ENCODE data around the gene TREML2.

Gene TREML2

DNA sequence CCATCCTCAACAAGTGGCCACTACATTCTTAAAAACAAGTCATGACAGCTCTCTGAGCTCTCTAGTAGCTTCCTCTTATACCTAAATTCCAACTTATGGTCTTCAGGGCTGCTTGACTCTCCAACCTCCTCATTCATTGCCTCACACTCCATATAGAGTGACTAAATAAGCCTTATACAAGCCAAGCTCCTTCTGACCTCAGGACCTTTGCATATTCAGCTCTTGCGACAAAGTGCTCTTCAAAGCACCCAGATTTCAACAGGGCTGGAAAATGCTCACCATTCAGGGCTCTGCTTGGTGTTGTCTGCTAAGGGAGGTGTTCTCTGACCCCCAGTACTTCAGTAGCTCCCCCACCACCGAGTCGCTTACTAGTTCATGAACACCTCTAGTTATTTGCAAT, 3.7 kb downstream of the TREML2 start:
- no peaks in the 10 kb centered on the region for H3K79me2 ChIP-seq (ENCODE audit: insufficient read depth, low read length)
- no peaks in the 10 kb centered on the region for H3F3A ChIP-seq (ENCODE audit: insufficient read depth, low read length)
- H2AFZ ChIP-seq (ENCODE audit: low read length): no peak overlapping the region
- no peaks in the 10 kb centered on the region for H3K9me2 ChIP-seq (ENCODE audit: low read depth, low read length)
- H4K20me1 ChIP-seq (ENCODE audit: insufficient read depth, low read length): no peaks in the 10 kb centered on the region
- H3K4me1 ChIP-seq (ENCODE audit: insufficient read depth, low read length, severe bottlenecking): peaks cover 27% of the 10 kb centered on the region
- no peak overlapping the region for H3K9ac ChIP-seq (ENCODE audit: low read length)
- no peak overlapping the region for H3K4me2 ChIP-seq (ENCODE audit: low read length)
- no peaks in the 10 kb centered on the region for H3K9me3 ChIP-seq (ENCODE audit: low read length)
- TF ChIP-seq, protein P1, sequence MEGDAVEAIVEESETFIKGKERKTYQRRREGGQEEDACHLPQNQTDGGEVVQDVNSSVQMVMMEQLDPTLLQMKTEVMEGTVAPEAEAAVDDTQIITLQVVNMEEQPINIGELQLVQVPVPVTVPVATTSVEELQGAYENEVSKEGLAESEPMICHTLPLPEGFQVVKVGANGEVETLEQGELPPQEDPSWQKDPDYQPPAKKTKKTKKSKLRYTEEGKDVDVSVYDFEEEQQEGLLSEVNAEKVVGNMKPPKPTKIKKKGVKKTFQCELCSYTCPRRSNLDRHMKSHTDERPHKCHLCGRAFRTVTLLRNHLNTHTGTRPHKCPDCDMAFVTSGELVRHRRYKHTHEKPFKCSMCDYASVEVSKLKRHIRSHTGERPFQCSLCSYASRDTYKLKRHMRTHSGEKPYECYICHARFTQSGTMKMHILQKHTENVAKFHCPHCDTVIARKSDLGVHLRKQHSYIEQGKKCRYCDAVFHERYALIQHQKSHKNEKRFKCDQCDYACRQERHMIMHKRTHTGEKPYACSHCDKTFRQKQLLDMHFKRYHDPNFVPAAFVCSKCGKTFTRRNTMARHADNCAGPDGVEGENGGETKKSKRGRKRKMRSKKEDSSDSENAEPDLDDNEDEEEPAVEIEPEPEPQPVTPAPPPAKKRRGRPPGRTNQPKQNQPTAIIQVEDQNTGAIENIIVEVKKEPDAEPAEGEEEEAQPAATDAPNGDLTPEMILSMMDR (IDR thresholded peaks at IDR 0.05; ENCODE audit: low read length): no peak
- TF ChIP-seq EZH2 (IDR thresholded peaks at IDR 0.05; ENCODE audit: borderline replicate concordance, low read length): no peak
- H3K27me3 ChIP-seq (ENCODE audit: insufficient read depth, low read length): no peaks in the 10 kb centered on the region
- no peaks in the 10 kb centered on the region for H3K36me3 ChIP-seq (ENCODE audit: insufficient read depth, low read length)
- no peak overlapping the region for H3K4me3 ChIP-seq (ENCODE audit: low read depth, low read length, poor library complexity, severe bottlenecking)
- H3K27ac ChIP-seq (ENCODE audit: low read depth, low read length, poor library complexity, severe bottlenecking): no peak overlapping the region

DNA sequence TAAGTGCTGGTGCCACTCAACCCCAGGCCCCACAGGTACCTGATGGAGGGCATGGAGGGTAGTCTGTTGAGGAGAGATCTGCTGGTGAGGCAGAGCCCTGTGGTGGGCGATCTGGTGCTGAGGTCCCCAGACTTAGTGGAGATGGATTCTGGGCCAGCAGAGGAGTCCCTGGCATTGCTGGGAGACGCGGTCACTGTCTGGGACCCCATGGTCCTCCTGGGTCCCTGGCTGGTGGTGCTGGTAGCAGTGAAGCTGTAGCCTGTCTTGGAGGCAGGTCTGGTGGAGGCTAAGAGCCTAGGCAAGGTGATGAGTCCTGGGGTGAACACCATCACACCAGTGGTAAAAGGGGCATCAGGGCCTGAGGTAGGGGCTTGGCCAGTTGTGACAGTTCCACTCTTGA, 6.6 kb downstream of the TREML2 start:
- H3K79me2 ChIP-seq (ENCODE audit: insufficient read depth, low read length): no peaks in the 10 kb centered on the region
- H4K20me1 ChIP-seq (ENCODE audit: insufficient read depth, low read length): no peaks in the 10 kb centered on the region
- H3K4me3 ChIP-seq (ENCODE audit: low read depth, low read length, poor library complexity, severe bottlenecking): no peak overlapping the region
- no peaks in the 10 kb centered on the region for H3K9me2 ChIP-seq (ENCODE audit: low read depth, low read length)
- H3K27ac ChIP-seq (ENCODE audit: low read depth, low read length, poor library complexity, severe bottlenecking): no peak overlapping the region
- no peak overlapping the region for H2AFZ ChIP-seq (ENCODE audit: low read length)
- H3K9me3 ChIP-seq (ENCODE audit: low read length): peaks cover 3% of the 10 kb centered on the region; the same call in 1 of the 2 replicates
- H3K36me3 ChIP-seq (ENCODE audit: insufficient read depth, low read length): no peaks in the 10 kb centered on the region
- H3K9ac ChIP-seq (ENCODE audit: low read length): no peak overlapping the region
- no peak for TF ChIP-seq EZH2 (IDR thresholded peaks at IDR 0.05; ENCODE audit: borderline replicate concordance, low read length)
- H3K27me3 ChIP-seq (ENCODE audit: insufficient read depth, low read length): no peaks in the 10 kb centered on the region; the same call in 1 of the 2 replicates
- H3K4me2 ChIP-seq (ENCODE audit: low read length): no peak overlapping the region
- H3F3A ChIP-seq (ENCODE audit: insufficient read depth, low read length): no peaks in the 10 kb centered on the region
- H3K4me1 ChIP-seq (ENCODE audit: insufficient read depth, low read length, severe bottlenecking): no peaks in the 10 kb centered on the region

DNA sequence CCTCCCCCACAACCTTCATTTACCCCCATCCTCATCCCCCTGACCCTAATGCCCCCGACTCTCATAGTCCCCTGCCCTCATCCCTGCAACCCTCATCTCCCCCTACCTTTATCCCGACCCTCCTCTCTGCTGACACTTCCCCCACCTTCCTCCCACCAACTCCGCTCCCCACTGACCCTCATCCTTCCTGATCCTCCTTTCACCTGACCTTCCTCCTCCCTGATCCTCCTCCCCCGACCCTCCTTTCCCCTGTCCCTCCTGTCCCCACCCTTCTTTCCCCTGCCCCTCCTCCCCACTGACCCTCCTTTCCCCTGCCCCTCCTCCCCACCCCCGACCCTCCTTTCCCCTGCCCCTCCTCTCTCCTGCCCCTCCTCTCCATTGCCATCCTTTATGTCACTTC, 7.1 kb downstream of the TREML2 start:
- Histone ChIP-seq H3K4me1 (ENCODE audit: insufficient read depth, low read length, severe bottlenecking) (no peaks in the 10 kb centered on the region), H3K27ac (ENCODE audit: low read depth, low read length, poor library complexity, severe bottlenecking) (no peak overlapping the region), H2AFZ (ENCODE audit: low read length) (no peak overlapping the region), H3K9ac (ENCODE audit: low read length) (no peak overlapping the region), H3K27me3 (ENCODE audit: insufficient read depth, low read length) (no peaks in the 10 kb centered on the region; the same call in 1 of the 2 replicates), H3K9me2 (ENCODE audit: low read depth, low read length) (no peaks in the 10 kb centered on the region), H3K79me2 (ENCODE audit: insufficient read depth, low read length) (no peaks in the 10 kb centered on the region), H3K4me3 (ENCODE audit: low read depth, low read length, poor library complexity, severe bottlenecking) (no peak overlapping the region), H3K9me3 (ENCODE audit: low read length) (peaks cover 3% of the 10 kb centered on the region; the same call in 1 of the 2 replicates), H4K20me1 (ENCODE audit: insufficient read depth, low read length) (no peaks in the 10 kb centered on the region), H3K36me3 (ENCODE audit: insufficient read depth, low read length) (no peaks in the 10 kb centered on the region), H3F3A (ENCODE audit: insufficient read depth, low read length) (no peaks in the 10 kb centered on the region), H3K4me2 (ENCODE audit: low read length) (no peak overlapping the region)
- TF ChIP-seq, protein P1 (IDR thresholded peaks at IDR 0.05; ENCODE audit: low read length): no peak
- TF ChIP-seq EZH2 (IDR thresholded peaks at IDR 0.05; ENCODE audit: borderline replicate concordance, low read length): no peak

DNA sequence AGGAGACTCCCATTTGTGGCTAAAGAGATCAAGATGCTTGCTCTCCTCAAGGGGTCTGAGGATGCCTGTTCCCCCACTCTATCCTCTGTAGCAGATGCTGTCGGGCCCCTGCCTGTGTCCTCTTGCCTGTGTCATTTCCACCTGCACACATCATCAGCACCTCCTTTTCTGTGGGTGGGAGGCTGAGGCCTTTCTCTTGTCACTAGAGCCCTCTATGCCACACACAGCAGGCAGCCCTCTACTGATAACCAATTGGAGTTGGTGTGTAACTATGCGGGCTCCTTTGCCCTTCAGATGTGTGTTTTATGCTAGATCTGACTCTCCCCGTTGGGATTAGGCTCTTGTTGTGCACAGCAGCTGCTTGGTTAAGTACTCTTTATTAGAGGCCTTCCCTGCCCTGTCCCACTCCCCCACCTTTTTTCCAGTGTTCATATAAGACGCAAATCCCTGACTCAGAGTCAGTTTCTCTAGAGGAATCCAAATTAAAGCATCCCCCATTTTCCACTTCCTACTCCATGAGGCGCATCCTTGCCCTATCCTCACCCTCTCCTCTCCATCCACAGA, 7.7 kb downstream of the TREML2 start:
- Histone ChIP-seq H3K27me3 (ENCODE audit: insufficient read depth, low read length) (no peaks in the 10 kb centered on the region; the same call in 1 of the 2 replicates), H4K20me1 (ENCODE audit: insufficient read depth, low read length) (no peaks in the 10 kb centered on the region), H3K79me2 (ENCODE audit: insufficient read depth, low read length) (no peaks in the 10 kb centered on the region), H3K9ac (ENCODE audit: low read length) (no peak overlapping the region), H3K9me2 (ENCODE audit: low read depth, low read length) (no peaks in the 10 kb centered on the region), H3K27ac (ENCODE audit: low read depth, low read length, poor library complexity, severe bottlenecking) (no peak overlapping the region), H3K9me3 (ENCODE audit: low read length) (peaks cover 3% of the 10 kb centered on the region; the same call in 1 of the 2 replicates), H3F3A (ENCODE audit: insufficient read depth, low read length) (no peaks in the 10 kb centered on the region), H3K4me3 (ENCODE audit: low read depth, low read length, poor library complexity, severe bottlenecking) (no peak overlapping the region), H3K36me3 (ENCODE audit: insufficient read depth, low read length) (no peaks in the 10 kb centered on the region), H2AFZ (ENCODE audit: low read length) (no peak overlapping the region), H3K4me2 (ENCODE audit: low read length) (no peak overlapping the region), H3K4me1 (ENCODE audit: insufficient read depth, low read length, severe bottlenecking) (no peaks in the 10 kb centered on the region)
- TF ChIP-seq, protein P1 (IDR thresholded peaks at IDR 0.05; ENCODE audit: low read length): no peak
